Suprapubic skin (tissue), 3 donors: ENCODE measurements around the gene PNMA1.

ENCODE experiments used
- EP300 ChIP-seq: sonication (generic); formaldehyde crosslinking; IDR thresholded peaks from one replicate; pipeline ENCODE4 v1.6.1; 2017; ENCODE audit warnings: antibody characterized with exemption
- POLR2A ChIP-seq, 2 donors: fragments of 450-650 bp; IDR thresholded peaks; one replicate each; pipeline ENCODE4 v1.6.1; 2017; ENCODE audit warnings: antibody characterized with exemption in 2 of 2, mild to moderate bottlenecking in 2 of 2, moderate library complexity in 2 of 2
- TF ChIP-seq, protein P1 (sequence below), 2 donors: fragments of 200-600 bp in 1 of 2; fragments of 450-650 bp in 1 of 2; sonication (generic) in 1 of 2; IDR thresholded peaks; one replicate each; pipeline ENCODE4 v1.5.1; 2016 to 2019; ENCODE audit warnings: antibody characterized with exemption in 2 of 2, mild to moderate bottlenecking in 1 of 2, moderate library complexity in 1 of 2

DNA sequence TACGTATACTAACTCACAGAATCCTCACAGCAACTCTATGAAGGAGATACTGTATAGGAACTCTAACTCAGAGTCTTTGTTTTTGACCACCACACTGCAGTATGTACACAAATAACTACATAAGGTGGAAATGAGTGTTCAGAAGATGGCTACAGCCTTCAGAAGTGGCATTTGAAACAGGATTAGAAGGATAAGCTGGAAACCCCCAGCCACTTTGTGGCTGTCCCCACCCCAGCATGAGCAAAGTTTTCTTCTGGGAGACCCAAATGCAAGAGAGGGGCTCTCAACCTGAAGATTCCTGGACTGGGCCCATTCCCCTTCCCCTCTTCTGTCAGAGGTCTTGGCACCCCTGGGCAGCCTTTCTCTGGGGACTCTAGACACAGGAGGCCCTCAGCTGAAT, 43.2 kb upstream of the PNMA1 start:
- TF ChIP-seq, protein P1, sequence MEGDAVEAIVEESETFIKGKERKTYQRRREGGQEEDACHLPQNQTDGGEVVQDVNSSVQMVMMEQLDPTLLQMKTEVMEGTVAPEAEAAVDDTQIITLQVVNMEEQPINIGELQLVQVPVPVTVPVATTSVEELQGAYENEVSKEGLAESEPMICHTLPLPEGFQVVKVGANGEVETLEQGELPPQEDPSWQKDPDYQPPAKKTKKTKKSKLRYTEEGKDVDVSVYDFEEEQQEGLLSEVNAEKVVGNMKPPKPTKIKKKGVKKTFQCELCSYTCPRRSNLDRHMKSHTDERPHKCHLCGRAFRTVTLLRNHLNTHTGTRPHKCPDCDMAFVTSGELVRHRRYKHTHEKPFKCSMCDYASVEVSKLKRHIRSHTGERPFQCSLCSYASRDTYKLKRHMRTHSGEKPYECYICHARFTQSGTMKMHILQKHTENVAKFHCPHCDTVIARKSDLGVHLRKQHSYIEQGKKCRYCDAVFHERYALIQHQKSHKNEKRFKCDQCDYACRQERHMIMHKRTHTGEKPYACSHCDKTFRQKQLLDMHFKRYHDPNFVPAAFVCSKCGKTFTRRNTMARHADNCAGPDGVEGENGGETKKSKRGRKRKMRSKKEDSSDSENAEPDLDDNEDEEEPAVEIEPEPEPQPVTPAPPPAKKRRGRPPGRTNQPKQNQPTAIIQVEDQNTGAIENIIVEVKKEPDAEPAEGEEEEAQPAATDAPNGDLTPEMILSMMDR (IDR thresholded peaks at IDR 0.05), result no peak
- TF ChIP-seq EP300 (no peak), POLR2A (IDR thresholded peaks at IDR 0.05) (no peak)
